Ovary (tissue), 9 donors: ENCODE results near the gene GPAM. TPM values are rescaled to one million over a fixed set of nuclear protein-coding genes. Genes with fewer than 3 reads are reported as not detected.

Experiments used
- DNase-seq, 5 donors: peaks; one replicate each; pipeline ENCODE4 v3.0.0-alpha.2; 2019 to 2020
- H3K27ac ChIP-seq, 2 donors: fragments of 200-600 bp; one replicate each; pipeline versions ENCODE4 v1.5.1 to v1.8.0; 2019 to 2022
- H3K27me3 ChIP-seq: fragments of 200-600 bp; one replicate; pipeline ENCODE4 v1.8.0; 2022
- H3K36me3 ChIP-seq: fragments of 200-600 bp; sonication (generic); one replicate; pipeline ENCODE4 v1.5.1; 2019
- H3K4me1 ChIP-seq: one replicate; pipeline ENCODE4 v1.8.1; 2013; ENCODE audit warnings: mild to moderate bottlenecking, moderate library complexity; ENCODE audit not compliant: insufficient read depth
- H3K4me3 ChIP-seq: fragments of 200-600 bp; sonication (generic); one replicate; pipeline ENCODE4 v1.5.1; 2017
- H3K9me3 ChIP-seq, 2 donors: fragments of 200-600 bp in 1 of 2; sonication (generic) in 1 of 2; one replicate each; pipeline versions ENCODE4 v1.5.1 to v1.8.1; 2013 to 2019; ENCODE audit warnings: mild to moderate bottlenecking in 1 of 2, moderate library complexity in 1 of 2
- EP300 ChIP-seq: sonication (generic); formaldehyde crosslinking; IDR thresholded peaks from one replicate; pipeline ENCODE4 v1.6.1; 2017; ENCODE audit warnings: antibody characterized with exemption
- POLR2A ChIP-seq: fragments of 450-650 bp; IDR thresholded peaks from one replicate; pipeline ENCODE4 v1.6.1; 2017; ENCODE audit warnings: antibody characterized with exemption, mild to moderate bottlenecking, moderate library complexity
- WGBS, 3 donors: extraction: QIAGEN DNeasy Blood & Tissue Kit in 1 of 3; methylation state at CpG; one replicate each; pipeline versions ENCODE4 v1.1.5 to v1.1.7; 2013 to 2017; 5-methylcytosine and 5-hydroxymethylcytosine counted together
- intact Hi-C, 4 donors: fragments of 100-400 bp; cut with DNase I; formaldehyde crosslinking; loops; one replicate each; pipeline versions ENCODE4 v1.11.0 to v1.15.1; 2022 to 2023
- polyA plus RNA-seq, 2 donors: library from polyadenylated mRNA; stranded (reverse); fragments of 200-250 nt in 1 of 2; fragments of 350-450 nt in 1 of 2; fragmentation: Illumina TruSeq in 1 of 2; extraction: RNeasy Lipid Tissue Mini Kit (QIAGEN cat#74804) in 1 of 2; gene quantifications; one replicate each; pipeline ENCODE4 v1.2.3, GENCODE V29; 2013 to 2014
- total RNA-seq, 7 donors: library from RNA; depleted of rRNA in 2 of 7; stranded (reverse); fragments of >200 nt in 2 of 7; fragmentation: NEBNext Ultra II Directional in 3 of 7; extraction: Animal tissue kit (Norgen Biotek cat#: 25700) in 3 of 7; gene quantifications; one replicate each; pipeline versions ENCODE4 v1.1.0 to v1.2.4, GENCODE V29; 2016 to 2023
- TF ChIP-seq, protein P1 (sequence below), 3 donors: fragments of 450-650 bp in 2 of 3; fragments of 200-600 bp in 1 of 3; IDR thresholded peaks; one replicate each; pipeline versions ENCODE4 v1.5.1 to v1.8.0; 2016 to 2022; ENCODE audit warnings: antibody characterized with exemption in 3 of 3, mild to moderate bottlenecking in 1 of 3
- donor health status: DM: no; HTN: no; CAD: no; lungs with moderate emphysema.
- donor health status: DM: no; HTN: no; CAD: no.
- donor health status: Bipolar disorder and iron deficiency.
- donor health status: DM: yes; HTN: yes; CAD: no.
- donor health status: DM: no; HTN: no; CAD: no.
- donor health status: DM: yes; HTN: yes; CAD: no.

Gene GPAM
- total and polyA plus RNA-seq, 9 donors, result 3.3 to 22.1 (median 8.7) TPM

DNA sequence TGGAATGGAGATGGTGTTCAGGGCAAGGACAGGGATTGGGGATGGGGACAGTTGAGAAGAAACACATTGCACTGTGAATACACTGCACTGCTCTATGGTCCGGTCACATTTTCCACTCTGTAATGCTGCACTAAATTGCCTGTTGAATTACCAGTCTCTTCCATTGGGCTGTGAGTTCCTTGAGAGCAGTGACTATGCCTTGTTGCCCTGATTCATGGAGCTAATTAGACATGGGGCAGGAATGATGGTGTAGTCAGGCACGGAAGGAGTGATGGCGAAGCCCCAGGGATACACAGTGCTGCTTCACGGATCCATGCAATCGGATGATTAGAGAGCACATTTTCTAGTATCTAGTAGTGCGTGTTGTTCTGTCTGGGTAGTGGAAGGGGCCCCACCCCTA, 25.4 kb upstream of the GPAM start:
- no peak for TF ChIP-seq EP300
- no peak for TF ChIP-seq POLR2A
- TF ChIP-seq, protein P1, sequence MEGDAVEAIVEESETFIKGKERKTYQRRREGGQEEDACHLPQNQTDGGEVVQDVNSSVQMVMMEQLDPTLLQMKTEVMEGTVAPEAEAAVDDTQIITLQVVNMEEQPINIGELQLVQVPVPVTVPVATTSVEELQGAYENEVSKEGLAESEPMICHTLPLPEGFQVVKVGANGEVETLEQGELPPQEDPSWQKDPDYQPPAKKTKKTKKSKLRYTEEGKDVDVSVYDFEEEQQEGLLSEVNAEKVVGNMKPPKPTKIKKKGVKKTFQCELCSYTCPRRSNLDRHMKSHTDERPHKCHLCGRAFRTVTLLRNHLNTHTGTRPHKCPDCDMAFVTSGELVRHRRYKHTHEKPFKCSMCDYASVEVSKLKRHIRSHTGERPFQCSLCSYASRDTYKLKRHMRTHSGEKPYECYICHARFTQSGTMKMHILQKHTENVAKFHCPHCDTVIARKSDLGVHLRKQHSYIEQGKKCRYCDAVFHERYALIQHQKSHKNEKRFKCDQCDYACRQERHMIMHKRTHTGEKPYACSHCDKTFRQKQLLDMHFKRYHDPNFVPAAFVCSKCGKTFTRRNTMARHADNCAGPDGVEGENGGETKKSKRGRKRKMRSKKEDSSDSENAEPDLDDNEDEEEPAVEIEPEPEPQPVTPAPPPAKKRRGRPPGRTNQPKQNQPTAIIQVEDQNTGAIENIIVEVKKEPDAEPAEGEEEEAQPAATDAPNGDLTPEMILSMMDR (IDR thresholded peaks at IDR 0.05), result no peak
- Histone ChIP-seq H3K36me3 (no peaks in the 10 kb centered on the region), H3K27me3 (no peaks in the 10 kb centered on the region), H3K9me3 (no peaks in the 10 kb centered on the region), H3K4me3 (no peak overlapping the region), H3K4me1 (no peaks in the 10 kb centered on the region), H3K27ac (no peak overlapping the region)
- 75 to 83% (median 80%) methylated on average over 6 of the region's 6 CpGs for WGBS, 3 donors
- DNase-seq, result no peak
- intact Hi-C loops, result no loop called here

DNA sequence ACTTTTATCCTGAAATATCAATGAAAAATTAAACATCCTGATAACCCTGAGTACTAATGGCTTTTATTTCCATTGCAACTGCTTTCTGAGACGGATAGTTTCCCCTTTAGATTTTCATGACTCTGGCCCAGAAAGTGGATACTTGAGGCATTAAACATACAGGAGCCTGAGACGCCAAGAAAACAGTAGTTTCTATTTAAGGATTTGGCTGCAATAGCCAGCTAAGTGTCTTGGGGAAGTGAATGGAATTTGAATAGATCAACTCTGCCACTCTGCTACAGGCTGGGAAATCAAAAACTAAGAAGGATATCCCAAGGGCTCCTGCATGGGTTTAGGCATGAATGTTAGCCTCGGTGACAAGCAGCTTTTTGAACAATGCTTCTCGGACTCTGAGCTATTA, 24.7 kb upstream of the GPAM start:
- no peak overlapping the region for H3K27ac ChIP-seq
- DNase-seq, result no peak
- no peaks in the 10 kb centered on the region for H3K4me1 ChIP-seq
- WGBS, 3 donors, result 52 to 56% (median 55%) methylated on average over 4 of the region's 4 CpGs
- no peak for TF ChIP-seq EP300
- TF ChIP-seq POLR2A, result no peak
- TF ChIP-seq, protein P1 (IDR thresholded peaks at IDR 0.05), result no peak
- H3K4me3 ChIP-seq, result no peak overlapping the region
- intact Hi-C loops, result no loop called here
- no peaks in the 10 kb centered on the region for H3K36me3 ChIP-seq
- no peaks in the 10 kb centered on the region for H3K27me3 ChIP-seq
- H3K9me3 ChIP-seq, result no peaks in the 10 kb centered on the region

DNA sequence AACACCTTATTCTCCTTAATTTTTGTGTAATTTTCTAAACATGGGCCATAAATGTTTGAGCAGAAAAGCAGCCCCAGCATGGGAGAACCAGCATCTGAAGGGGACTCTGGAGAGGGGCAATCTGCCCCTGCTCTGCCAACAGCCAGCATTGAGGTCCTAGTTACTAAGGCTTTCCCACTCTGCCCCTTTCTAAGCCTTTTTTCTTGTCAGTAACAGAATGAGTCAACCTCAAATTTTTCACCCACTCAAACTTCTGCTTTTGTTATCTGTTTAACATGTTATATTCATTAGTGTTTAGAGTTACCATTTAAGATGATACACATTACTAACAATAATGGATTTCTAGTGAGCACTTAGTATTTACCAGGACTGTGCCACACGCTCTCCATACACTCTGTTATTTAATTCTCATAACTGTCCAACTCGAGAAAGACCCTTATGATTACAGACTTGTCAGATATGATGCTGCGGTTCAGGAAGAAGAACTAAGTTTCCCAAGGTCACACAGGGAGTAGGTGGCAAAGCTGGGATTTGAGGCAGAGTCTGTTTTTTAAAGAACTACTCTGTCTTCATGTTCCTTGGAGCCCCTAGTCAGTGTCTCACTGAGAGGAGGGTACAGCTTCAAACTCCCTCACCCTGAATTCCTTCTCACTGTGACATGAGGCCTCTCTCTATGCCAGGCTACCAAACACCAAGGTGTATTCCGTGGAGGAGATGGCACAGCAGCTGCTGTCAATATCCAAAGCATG, 19.9 kb upstream of the GPAM start:
- no peak for DNase-seq
- Histone ChIP-seq H3K27ac (no peak overlapping the region), H3K9me3 (no peaks in the 10 kb centered on the region), H3K27me3 (no peaks in the 10 kb centered on the region), H3K36me3 (no peaks in the 10 kb centered on the region), H3K4me3 (no peak overlapping the region), H3K4me1 (no peaks in the 10 kb centered on the region)
- WGBS, 3 donors, result 59 to 69% (median 62%) methylated on average over 4 of the region's 4 CpGs
- no peak for TF ChIP-seq EP300
- intact Hi-C loops, result no loop called here

DNA sequence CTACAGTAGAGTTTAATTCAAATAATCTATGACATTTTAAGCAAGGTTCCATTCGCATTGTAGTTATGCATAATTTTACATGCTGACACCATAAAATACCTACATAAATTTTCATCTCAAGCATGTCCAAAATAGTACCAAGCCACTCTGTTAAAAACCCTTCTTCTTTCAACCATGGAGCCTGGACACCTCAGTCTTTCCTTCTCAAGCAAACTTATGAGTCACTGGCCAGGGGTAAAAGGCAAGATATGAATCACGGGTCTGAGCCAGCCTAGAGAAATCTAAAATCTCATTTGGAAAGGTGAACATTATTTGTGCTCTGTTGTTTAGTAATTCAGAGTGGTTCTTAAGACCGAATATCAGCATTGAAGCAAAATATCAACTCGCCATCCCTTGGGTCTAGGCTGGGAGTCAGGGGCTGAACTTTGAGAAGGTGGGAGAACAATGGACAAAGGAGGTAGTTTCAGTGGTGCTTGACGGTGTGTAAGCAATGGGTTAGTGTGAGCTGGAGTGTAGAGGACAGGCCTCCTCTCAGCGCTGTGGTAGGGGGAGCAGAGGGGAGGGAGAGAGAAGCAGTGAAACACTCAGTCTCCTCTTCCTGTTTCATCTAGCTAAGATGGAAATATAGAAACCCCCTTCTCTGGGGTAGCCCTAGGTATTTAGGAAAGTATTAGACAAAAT, 19.1 kb upstream of the GPAM start:
- WGBS, 3 donors, result 77 to 79% (median 77%) methylated on average over 6 of the region's 6 CpGs
- TF ChIP-seq POLR2A, result no peak
- no peak for TF ChIP-seq EP300
- TF ChIP-seq, protein P1 (IDR thresholded peaks at IDR 0.05), result no peak
- Histone ChIP-seq H3K36me3 (no peaks in the 10 kb centered on the region), H3K27ac (no peak overlapping the region), H3K9me3 (no peaks in the 10 kb centered on the region), H3K27me3 (no peaks in the 10 kb centered on the region), H3K4me3 (no peak overlapping the region), H3K4me1 (no peaks in the 10 kb centered on the region)
- no peak for DNase-seq
- intact Hi-C loops, result no loop called here

DNA sequence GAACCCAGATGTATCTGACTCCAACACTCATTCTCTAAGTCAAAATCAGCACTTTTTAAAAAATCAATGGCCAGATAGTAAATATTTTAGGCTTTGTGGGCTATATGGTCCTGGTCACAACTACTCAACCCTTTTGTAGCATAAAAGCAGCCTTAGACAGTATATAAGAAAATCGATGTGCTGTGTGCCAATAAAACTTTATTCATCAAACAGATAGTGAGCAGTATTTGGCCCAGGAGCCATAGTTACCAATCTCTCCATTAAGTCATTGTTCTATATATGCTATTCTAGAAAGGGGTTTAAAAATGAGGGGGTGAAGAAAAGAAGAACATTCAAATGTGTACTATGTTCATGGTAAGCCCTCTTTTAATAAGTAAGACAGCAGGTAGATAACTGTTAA, 18.5 kb upstream of the GPAM start:
- DNase-seq, result no peak
- H3K9me3 ChIP-seq, result no peaks in the 10 kb centered on the region
- no peak overlapping the region for H3K4me3 ChIP-seq
- TF ChIP-seq, protein P1 (IDR thresholded peaks at IDR 0.05), result no peak
- TF ChIP-seq EP300 (no peak), POLR2A (no peak)
- H3K36me3 ChIP-seq, result no peaks in the 10 kb centered on the region
- H3K27ac ChIP-seq, result no peak overlapping the region
- H3K4me1 ChIP-seq, result no peaks in the 10 kb centered on the region
- intact Hi-C loops, result no loop called here
- no peaks in the 10 kb centered on the region for H3K27me3 ChIP-seq
- 79 to 91% (median 85%) methylated on average over 1 of the region's 1 CpG for WGBS, 3 donors
